Muscle of back (tissue), 11 donors: ENCODE results near the gene PPP1R2. TPM values are rescaled to one million over a fixed set of nuclear protein-coding genes. Genes with fewer than 3 reads are reported as not detected.

Experiments
- DNase-seq, 3 donors: peaks; one replicate each; pipeline versions ENCODE4 v3.0.0 to v3.0.0-alpha.2; 2013
- polyA plus RNA-seq, 10 donors: library from polyadenylated mRNA; unstranded; fragments of 120-200 nt; gene quantifications; one replicate each; pipeline ENCODE4 v1.2.1, GENCODE V29; 2013; ENCODE audit not compliant: insufficient read length in 10 of 10

PPP1R2 gene
- polyA plus RNA-seq, 10 donors, result 30.3 to 48.3 (median 41.6) TPM

GRCh38 chr3:195570344-195570743, 27.2 kb upstream of the PPP1R2 start:
- no peak for DNase-seq

GRCh38 chr3:195568630-195569029, 25.5 kb upstream of the PPP1R2 start:
- DNase-seq, result no peak

- no peak for DNase-seq
These were observed 23.7 kb upstream of the PPP1R2 start for GRCh38 chr3:195566797-195567196.

GRCh38 chr3:195565716-195566115, 22.6 kb upstream of the PPP1R2 start:
- no peak for DNase-seq

- no peak for DNase-seq
These were observed 20.2 kb upstream of the PPP1R2 start for GRCh38 chr3:195563317-195563716.

GRCh38 chr3:195559723-195560409, 16.7 kb upstream of the PPP1R2 start:
- no peak for DNase-seq

GRCh38 chr3:195558602-195559001, 15.5 kb upstream of the PPP1R2 start:
- DNase-seq, result peak in 2 of 3 donors; percentile 30 to 48

- DNase-seq, result no peak
These were observed 14.2 kb upstream of the PPP1R2 start for GRCh38 chr3:195557322-195557721.

- peak in 1 of 3 donors; percentile 30 for DNase-seq
These were observed 13.3 kb upstream of the PPP1R2 start for GRCh38 chr3:195556390-195556789.

- DNase-seq, result no peak
These were observed 12.0 kb upstream of the PPP1R2 start for GRCh38 chr3:195555110-195555509.

- DNase-seq, result no peak
These were observed 11.3 kb upstream of the PPP1R2 start for GRCh38 chr3:195554458-195554857.

GRCh38 chr3:195553268-195553667, 10.1 kb upstream of the PPP1R2 start:
- no peak for DNase-seq

- DNase-seq, result peak in 2 of 3 donors; percentile 40 to 57
These were observed 8.4 kb upstream of the PPP1R2 start for GRCh38 chr3:195551381-195551978.

GRCh38 chr3:195550723-195551122, 7.6 kb upstream of the PPP1R2 start:
- peak in 1 of 3 donors; percentile 40 for DNase-seq

GRCh38 chr3:195549931-195550519, 6.9 kb upstream of the PPP1R2 start:
- peak in 1 of 3 donors; percentile 13 for DNase-seq

- no peak for DNase-seq
These were observed 5.9 kb upstream of the PPP1R2 start for GRCh38 chr3:195548987-195549386.

GRCh38 chr3:195548501-195548900, 5.4 kb upstream of the PPP1R2 start:
- DNase-seq, result no peak

GRCh38 chr3:195548006-195548405, 4.9 kb upstream of the PPP1R2 start:
- no peak for DNase-seq

- DNase-seq, result no peak
These were observed 3.0 kb upstream of the PPP1R2 start for GRCh38 chr3:195546130-195546560.

GRCh38 chr3:195544634-195545033, 1.5 kb upstream of the PPP1R2 start:
- DNase-seq, result peak in 1 of 3 donors; percentile 25

GRCh38 chr3:195544230-195544536, 1.1 kb upstream of the PPP1R2 start:
- DNase-seq, result no peak

GRCh38 chr3:195543500-195544229, 540 bp upstream of the PPP1R2 start:
- no peak for DNase-seq

GRCh38 chr3:195542316-195542697, 818 bp downstream of the PPP1R2 start:
- DNase-seq, result no peak
